Hindlimb muscle (tissue), 1 donor: ENCODE results near the gene DUSP21. TPM values are rescaled to one million over a fixed set of nuclear protein-coding genes. Genes with fewer than 3 reads are reported as not detected.
"Not testable (repeated sequence)": the region's sequence is repeated elsewhere in the genome, so short reads cannot be mapped to it uniquely, and the experiment has no call there.

Experiments
- DNase-seq: peaks from one replicate; pipeline ENCODE4 v3.0.0-alpha.2; 2013
- polyA plus RNA-seq: library from polyadenylated mRNA; unstranded; fragments of 120-200 nt; gene quantifications from one replicate; pipeline ENCODE4 v1.2.1, GENCODE V29; 2013; ENCODE audit not compliant: insufficient read length

The DUSP21 gene
- polyA plus RNA-seq = not detected

- DNase-seq = no peak
Measured at GRCh38 chrX:44843753-44844152, at the start of gene DUSP21. Gene DUSP21 (plus strand): TSS chrX:44844021. CDS start chrX:44844133, 112 bp downstream.

DNA sequence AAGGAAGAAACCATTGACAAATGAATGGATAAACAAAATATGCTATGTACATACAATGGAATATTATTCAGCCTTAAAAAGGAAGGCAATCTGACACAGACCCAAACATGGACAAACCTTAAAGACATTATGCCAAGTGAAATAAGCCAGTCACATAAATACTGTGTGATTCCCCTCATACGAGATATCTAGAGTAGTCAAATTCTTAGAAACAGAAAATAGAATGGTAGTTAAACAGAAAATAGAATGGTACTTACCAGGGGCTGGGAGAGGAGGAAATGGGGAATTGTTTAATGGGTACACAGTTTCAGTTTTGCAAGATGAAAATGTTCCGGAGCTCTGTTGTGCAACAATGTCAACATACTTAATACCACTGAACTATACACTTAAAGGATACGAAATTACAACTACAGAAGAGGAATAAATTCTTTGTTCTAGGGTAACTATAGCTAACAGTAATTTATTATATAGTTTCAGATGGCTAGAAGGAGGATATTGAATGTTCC, 47.8 kb upstream of the DUSP21 start:
- DNase-seq = no peak

- no peak for DNase-seq
Measured at GRCh38 chrX:44802613-44803012, 41.2 kb upstream of the DUSP21 start.

- no peak for DNase-seq
Measured at GRCh38 chrX:44815681-44816080, 28.1 kb upstream of the DUSP21 start.

DNA sequence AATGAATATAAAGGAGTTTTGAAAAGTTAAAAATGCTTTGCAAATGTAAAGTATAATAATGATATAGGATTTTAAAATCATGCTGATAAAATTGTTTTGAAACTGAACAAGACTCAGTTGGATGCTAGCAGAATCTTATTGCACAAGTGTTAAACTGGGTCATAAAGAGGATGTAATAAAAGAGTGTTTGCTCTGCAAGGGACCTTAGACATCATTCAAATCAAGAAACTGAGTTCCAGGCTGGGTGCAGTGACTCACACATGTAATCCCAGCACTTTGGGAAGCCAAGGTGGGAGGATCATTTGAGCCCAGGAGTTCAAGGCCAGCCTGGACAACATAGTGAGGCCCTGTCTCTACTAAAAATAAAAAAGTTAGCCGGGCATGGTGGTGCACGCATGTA, 27.5 kb upstream of the DUSP21 start:
- no peak for DNase-seq

DNA sequence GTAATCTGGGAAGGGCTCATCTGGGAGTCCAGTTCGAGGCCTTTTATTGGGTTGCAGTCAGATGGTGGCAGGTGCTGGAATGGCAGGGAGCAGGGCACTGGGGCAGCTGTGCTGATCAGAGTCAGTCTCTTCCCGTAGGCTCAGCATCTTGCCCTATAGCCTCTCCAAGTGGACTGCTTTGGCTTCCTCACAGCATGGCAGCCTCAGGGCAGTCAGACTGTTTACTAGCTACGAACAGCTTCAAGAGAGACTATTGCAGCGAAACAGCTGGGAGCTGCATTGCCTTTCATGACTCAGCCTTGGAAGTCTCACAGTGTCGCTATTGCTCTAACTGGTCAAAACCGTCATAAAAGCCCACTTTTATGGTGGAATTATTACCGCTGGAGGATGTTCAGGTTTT, 26.8 kb upstream of the DUSP21 start:
- no peak for DNase-seq

GRCh38 chrX:44822601-44823000, 21.2 kb upstream of the DUSP21 start:
- no peak for DNase-seq

DNA sequence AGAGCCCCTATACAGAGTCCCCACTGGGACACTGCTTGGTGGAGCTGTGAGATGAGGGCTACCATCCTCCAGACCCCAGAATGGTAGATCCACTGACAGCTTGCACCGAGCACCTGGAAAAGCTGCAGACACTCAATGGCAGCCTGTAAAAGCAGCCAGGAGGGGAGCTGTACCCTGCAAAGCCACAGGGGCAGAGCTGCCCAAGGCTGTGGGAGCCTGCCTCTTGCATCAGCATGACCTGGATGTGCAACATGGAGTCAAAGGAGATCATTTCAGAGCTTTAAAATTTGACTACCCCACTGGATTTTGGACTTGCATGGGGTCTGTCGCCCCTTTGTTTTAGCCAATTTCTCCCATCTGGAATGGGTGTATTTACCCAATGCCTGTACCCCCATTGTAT, 20.6 kb upstream of the DUSP21 start:
- DNase-seq = not testable (repeated sequence)

DNA sequence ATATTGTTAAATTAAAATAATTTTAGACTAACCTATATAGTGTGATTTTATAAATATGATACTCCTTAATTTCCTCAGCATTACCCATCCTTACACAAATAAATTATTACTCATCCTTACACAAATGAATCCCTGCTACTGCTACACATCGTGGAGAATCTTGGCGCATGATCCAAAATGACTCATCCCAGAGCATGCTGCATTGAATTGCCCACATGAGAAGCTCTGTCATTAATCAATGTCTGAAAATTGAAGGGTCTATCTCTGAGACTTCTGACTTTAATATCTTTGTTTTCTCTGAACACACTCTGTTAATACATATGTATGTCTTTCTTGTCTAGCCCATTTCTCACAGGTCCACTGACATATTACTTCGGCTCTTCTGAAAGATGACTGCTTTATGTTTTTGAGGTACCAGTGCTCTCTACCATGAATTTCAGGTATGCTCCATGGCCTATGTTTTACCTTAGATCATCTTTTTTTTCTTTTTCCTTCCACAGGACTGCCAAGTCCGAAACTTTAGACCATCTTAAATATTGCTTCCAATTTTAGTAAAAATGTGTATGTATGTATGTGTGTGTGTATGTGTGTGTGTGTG, 15.7 kb upstream of the DUSP21 start:
- no peak for DNase-seq

GRCh38 chrX:44829832-44830231, 14.0 kb upstream of the DUSP21 start:
- DNase-seq = no peak

GRCh38 chrX:44842550-44843317, 1.1 kb upstream of the DUSP21 start:
- no peak for DNase-seq

DNA sequence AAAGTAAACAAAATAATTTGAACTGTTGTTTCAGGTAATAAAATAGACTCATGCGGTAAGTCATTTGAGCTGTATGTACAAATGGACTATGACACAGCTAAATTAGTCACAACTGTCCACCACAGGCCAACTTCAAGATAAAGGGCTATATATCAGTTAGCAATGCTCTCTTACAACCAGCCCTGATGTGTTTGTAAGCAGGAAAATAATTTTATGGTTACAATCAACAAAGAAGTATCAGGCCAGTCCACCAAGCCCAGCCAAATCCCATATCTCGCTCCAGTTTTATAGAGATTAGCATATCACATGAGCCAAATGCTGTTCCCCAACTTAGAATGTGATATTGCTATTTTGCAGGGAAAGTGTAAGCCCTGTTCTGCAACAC, 511 bp upstream of the DUSP21 start:
- DNase-seq = no peak

GRCh38 chrX:44844204-44844603, 383 bp downstream of the DUSP21 start:
- no peak for DNase-seq

GRCh38 chrX:44850891-44851290, 7.1 kb downstream of the DUSP21 start:
- DNase-seq = not testable (repeated sequence)

DNA sequence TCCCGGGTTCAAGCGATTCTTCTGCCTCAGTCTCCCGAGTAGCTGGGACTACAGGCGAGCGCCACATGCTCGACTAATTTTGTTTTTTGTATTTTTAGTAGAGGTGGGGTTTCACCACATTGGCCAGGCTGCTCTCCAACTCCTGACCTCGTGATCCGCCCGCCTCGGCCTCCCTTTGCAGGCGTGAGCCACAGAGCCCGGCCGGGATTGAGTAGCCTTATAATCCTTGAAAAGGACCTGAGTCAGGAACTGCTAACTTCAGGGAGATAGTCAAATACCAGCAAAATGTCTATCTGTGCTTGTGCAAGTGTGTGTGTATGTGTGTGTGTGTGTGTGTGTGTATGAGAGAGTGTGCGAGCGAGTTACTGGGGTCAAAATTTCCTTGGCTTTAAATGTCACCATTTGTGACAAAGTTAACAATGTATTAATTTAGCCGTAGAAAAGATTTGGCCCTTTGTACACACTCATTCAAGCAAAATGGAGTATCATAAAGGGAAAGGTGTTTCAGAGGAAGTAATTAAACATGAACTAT, 27.4 kb downstream of the DUSP21 start:
- no peak for DNase-seq

- peak; percentile 41 for DNase-seq
Measured at GRCh38 chrX:44871931-44872820, 28.4 kb downstream of the DUSP21 start.

GRCh38 chrX:44872821-44873414, 29.1 kb downstream of the DUSP21 start, which contains the start of gene KDM6A:
Gene KDM6A (plus strand): TSS chrX:44873188. CDS start chrX:44873552, 364 bp downstream.
- peak; percentile 94 for DNase-seq

DNA sequence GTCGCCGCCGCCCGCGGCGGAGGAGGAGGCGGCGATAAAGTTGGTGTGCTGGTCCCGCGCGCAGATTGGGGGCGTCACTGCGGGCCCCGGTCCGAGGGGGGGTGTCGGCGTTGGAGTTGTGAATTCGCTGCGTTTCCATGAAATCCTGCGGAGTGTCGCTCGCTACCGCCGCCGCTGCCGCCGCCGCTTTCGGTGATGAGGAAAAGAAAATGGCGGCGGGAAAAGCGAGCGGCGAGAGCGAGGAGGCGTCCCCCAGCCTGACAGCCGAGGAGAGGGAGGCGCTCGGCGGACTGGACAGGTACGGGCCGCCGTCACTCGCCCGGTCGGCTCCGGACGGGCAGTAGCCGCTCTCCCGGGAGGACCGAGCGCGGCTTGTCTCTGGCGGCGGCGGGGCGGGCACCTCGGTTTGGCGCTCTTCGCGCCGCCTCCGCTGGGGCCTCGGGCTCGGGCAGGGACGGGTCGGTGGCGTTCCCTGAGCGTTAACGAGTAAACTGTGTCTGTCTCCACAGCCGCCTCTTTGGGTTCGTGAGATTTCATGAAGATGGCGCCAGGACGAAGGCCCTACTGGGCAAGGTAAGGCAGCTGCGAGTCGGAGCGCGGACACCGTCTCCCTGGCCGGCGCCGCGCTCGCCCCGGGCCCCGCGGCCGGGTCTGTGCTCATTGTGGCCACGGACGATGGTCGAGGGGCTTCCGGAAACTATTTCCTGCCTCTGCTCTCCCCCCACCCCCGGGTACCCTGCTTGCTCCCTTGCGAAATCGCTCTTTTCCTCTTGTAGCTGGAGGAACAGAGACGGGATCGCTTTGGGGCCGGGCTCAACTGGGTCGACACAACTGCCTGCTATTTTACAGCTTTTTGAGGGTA, 29.8 kb downstream of the DUSP21 start:
- peak; percentile 32 for DNase-seq

DNA sequence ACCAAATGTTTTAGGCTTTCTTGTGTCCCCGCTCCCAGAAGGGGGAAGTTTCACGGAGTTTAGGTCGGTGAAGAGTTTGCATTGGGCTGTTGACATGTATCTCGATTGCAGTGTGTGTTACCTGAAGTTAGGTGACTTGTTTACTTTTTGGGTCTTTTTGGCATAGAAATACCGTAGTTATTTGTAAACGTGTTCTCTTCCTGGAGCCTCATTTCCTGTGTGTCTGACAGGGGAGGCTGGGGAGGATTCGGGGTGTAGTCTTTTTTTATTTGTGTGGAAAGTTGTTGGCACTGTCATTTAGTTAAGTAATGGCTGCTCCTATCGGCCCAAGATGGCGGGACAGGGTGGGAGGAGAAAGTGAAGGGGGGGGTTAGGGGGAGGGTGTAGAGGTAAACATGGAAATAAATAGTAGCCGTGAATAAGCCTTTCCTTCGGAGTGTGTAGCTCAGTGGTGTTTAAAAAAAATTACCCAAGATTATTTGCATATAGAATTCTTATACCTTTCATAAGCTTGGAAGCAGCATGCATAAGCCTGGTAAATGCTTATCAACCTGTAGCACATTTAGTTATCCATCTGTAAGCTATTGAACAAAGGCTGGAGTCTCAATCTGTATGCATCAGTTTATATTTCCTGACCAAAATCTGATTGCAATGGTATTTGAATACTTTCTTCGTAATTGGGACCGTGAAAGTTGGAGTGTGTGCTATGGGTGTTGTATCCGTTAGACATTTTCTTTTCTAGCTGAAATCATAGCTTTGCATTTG, 30.8 kb downstream of the DUSP21 start:
- peak; percentile 16 for DNase-seq

DNA sequence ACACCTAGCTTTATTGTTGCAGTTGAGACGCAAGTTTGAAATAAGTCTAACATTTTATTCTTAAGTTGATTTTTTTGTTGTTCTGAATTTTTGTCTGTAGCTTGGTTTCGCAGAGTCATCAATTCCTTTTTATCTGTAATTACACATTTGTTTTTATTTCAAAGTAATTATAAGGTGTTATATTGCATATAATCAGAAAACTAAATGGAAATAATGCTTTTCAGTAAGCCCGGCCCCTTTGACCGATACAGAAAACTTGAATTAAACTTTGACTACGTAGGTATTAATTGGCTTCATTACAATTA, 31.3 kb downstream of the DUSP21 start:
- DNase-seq = no peak

GRCh38 chrX:44876086-44876485, 32.3 kb downstream of the DUSP21 start:
- no peak for DNase-seq
